ENCODE results near the gene CITED4. TPM values are rescaled to one million over a fixed set of nuclear protein-coding genes. Genes with fewer than 3 reads are reported as not detected.

Gene CITED4
- total and polyA plus RNA-seq, 9 of the 15 experiments (the other 6 are each of a cell fraction or from before 2014, with no cell fraction given): 0.11 to 1.2 (median 0.17) TPM; not detected in 2

- TF ChIP-seq CHD7 (IDR thresholded peaks at IDR 0.05; ENCODE audit: low read depth, low read length) (no peak), RERE (CRISPR knock-in tag; IDR thresholded peaks at IDR 0.05; ENCODE audit: borderline replicate concordance) (no peak), ATF7 (IDR thresholded peaks at IDR 0.05) (peak; percentile 87), SOX6 (IDR thresholded peaks at IDR 0.05) (peak; percentile 95), ZNF785 (CRISPR knock-in tag; IDR thresholded peaks at IDR 0.05) (no peak), HNRNPK (IDR thresholded peaks at IDR 0.05; ENCODE audit: low read depth, low read length, poor library complexity, severe bottlenecking) (no peak), NEUROD1 (IDR thresholded peaks at IDR 0.05; ENCODE audit: borderline replicate concordance, low read depth, low read length, partially characterized antibody) (peak; percentile 38), TAF15 (IDR thresholded peaks at IDR 0.05; ENCODE audit: low read depth, low read length) (no peak), FUS (optimal IDR thresholded peaks at IDR 0.05; ENCODE audit: low read depth, low read length) (no peak), RNF2 (IDR thresholded peaks at IDR 0.05) (no peak), ESRRB (CRISPR knock-in tag; IDR thresholded peaks at IDR 0.05; ENCODE audit: borderline replicate concordance) (no peak)
Observed at GRCh38 chr1:40868051-40868723, 6.0 kb upstream of the CITED4 start (continued).

Measured in K562 (cell line).